Measurements from ENCODE around the gene MYOF. TPM values are rescaled to one million over a fixed set of nuclear protein-coding genes. Genes with fewer than 3 reads are reported as not detected.

Gene MYOF
- total RNA-seq, 4 donors from 2014 or later, result 46.8 to 139 (median 90.2) TPM

DNA sequence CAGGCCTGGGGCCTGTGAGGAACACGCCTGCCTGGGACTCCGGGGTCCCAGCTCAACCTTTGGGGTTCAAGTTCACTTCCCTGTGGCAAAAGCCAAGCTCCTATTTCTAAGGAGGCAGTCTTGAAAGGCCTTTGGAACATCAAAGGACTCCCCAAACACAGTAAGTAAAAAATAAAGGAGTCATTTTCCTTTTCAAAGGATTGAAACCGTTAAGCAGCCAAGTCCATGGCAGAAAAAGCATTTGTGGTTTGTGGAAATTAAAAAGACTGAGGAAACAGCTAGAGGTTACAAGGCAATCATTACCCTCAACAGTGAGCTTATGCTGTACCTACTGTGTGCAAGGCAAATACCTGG is 200.8 kb downstream of the MYOF start:
- TF ChIP-seq, protein P1, sequence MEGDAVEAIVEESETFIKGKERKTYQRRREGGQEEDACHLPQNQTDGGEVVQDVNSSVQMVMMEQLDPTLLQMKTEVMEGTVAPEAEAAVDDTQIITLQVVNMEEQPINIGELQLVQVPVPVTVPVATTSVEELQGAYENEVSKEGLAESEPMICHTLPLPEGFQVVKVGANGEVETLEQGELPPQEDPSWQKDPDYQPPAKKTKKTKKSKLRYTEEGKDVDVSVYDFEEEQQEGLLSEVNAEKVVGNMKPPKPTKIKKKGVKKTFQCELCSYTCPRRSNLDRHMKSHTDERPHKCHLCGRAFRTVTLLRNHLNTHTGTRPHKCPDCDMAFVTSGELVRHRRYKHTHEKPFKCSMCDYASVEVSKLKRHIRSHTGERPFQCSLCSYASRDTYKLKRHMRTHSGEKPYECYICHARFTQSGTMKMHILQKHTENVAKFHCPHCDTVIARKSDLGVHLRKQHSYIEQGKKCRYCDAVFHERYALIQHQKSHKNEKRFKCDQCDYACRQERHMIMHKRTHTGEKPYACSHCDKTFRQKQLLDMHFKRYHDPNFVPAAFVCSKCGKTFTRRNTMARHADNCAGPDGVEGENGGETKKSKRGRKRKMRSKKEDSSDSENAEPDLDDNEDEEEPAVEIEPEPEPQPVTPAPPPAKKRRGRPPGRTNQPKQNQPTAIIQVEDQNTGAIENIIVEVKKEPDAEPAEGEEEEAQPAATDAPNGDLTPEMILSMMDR (IDR thresholded peaks at IDR 0.05; ENCODE audit: low read depth), result no peak

DNA sequence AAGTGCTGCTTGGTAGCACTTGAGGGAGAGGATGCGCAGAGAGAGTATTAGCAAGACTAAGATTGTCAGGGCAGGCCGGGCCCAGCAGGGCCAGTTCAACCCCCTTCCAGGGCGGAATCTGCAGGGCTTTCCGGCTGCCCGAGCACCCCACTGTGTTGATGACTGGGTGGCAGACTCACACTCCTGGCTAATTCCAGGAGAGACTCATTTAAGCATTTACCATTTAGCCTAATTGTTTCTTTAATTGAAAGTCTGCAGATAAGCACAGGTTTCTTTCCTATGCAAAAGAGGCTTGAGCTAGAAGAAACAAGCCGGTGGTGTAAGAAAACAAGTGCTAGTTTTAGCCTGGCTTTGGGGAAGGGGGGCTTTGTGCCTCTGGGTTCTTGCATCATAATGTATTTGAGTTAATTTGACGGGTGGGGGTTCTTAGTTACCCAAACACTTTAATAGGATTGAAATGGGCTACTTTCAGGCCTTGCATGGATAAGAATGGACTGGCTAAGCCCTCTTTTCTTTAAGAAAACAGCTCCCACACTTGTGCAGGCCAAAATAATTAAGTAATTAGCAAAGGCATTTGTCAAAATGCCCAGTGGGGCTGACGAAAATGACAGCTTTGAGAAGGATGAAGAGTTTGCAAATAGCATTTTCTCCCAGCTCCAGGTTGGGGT is 201.3 kb downstream of the MYOF start:
- TF ChIP-seq, protein P1 (IDR thresholded peaks at IDR 0.05; ENCODE audit: low read depth), result no peak

DNA sequence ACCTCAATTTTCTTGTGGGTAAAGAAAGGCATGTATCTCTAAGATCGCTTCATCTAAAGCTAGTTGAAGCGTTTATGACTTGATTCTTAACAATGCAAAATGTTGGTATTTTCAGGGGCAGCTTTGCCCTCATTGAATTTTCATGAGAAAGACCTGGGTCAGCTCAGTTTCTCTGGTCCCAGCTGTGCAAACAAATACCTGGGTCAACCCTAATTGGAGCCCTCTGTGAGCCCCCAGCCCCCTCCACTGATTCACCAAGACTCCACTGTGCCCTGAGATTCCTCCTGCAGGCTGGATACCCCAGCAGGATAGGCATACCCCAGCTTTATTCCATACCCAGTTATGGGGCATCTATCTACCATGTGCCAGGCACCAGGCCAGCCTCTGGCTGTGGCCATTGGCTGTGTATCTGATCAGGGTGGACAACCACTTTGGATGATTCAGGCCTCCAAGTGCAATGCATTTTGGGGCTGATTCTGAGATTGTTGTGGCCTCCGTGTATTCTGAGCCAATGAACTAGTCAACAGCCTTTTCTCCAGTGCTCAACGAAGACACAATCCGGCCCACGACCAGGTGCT is 201.9 kb downstream of the MYOF start:
- TF ChIP-seq, protein P1 (IDR thresholded peaks at IDR 0.05; ENCODE audit: low read depth), result no peak

DNA sequence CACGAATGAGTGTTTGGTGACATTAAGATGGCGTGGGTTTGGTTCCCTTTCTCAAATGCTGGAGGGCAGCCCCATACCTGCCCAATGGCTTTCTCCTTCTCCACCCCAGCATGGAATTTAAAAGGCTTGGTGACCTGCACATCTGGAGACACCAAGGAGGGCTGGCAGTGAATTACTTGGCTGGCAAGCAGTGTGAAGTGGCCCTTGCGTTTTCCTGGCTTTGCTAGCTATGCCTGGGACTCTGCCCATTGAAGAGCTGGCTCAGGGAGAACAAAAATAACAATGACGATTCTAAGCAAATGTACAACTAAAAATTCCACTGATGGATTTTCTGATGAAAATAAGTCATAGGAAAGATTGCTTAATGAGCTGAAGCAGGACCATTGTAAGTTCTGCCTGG is 204.8 kb downstream of the MYOF start:
- TF ChIP-seq, protein P1 (IDR thresholded peaks at IDR 0.05; ENCODE audit: low read depth), result no peak

DNA sequence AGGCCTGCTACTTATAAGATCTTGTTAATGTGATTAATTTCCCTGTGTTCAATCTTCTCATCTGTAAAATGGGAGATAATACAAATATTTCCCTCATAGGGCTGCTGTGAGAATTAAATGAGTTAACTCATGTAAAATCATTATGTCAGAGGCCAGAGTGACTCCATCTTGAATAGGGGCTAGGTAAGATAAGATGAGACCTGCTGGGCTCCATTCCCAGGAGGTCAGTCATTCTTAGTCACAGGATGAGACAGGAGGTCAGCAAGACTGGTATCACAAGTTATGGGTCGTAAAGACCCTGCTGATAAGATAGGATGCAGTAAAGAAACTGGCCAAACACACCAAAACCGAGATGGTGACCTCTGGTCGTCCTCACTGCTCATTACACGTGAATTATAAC is 207.7 kb downstream of the MYOF start:
- TF ChIP-seq, protein P1 (IDR thresholded peaks at IDR 0.05; ENCODE audit: low read depth), result no peak

DNA sequence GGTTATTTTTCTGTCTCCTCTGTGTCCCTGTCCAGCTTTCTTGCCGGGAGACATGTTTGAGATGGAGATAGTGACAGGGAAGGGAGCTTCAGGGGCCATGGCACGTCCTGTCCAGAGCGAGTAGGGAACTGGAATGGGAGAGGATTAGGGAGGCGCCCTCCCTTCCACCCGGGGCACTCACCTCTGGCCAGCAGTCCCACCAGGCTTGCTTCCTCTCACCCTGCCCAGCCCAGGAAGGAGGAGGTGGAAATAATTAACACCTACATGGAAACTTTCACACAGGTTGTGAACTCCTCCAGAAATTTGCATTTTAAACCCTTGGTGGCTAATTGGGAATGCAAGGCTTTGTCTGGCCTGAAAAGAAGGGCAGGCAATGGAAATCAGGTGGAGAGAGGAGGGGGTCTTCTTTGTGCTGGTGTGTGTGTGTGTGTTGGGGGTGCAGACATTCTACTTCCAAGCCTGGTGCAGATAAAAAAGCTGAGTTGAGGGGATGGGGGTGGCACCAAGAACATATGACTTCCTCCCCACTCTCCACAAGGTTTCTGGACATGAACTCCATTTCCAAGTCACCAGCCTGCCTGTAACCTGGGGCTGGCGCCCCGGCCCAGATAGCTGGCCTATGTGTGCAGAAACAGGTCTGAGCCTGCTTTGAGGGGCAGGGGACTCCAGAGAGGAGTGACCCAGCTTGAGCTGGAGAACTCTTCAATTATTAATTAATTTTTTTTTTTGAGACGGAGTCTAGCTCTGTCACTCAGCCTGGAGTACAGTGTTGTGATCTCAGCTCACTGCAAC is 209.1 kb downstream of the MYOF start:
- TF ChIP-seq, protein P1 (IDR thresholded peaks at IDR 0.05; ENCODE audit: low read depth), result no peak

DNA sequence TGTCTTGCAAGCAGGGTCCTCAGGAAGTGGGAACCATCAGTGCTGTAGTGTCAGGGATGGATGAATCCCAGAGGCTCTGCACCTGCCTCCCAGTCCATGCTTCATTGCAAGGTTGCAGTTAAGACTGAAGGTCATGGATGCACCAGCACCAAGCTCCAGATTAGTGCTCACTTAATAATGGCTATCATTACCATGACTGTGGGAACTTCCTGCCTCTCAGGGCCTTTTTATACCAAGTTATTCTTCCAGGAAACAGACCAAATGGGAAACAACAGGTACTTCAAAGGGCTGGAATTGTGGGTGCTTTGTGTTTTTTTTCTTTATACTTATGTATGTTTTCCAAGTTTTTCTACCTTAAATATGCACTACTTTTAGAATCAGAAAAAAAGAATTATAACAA is 210.8 kb downstream of the MYOF start:
- TF ChIP-seq, protein P1 (IDR thresholded peaks at IDR 0.05; ENCODE audit: low read depth), result no peak

All from subcutaneous adipose tissue (tissue), 4 donors.